ENCODE measurements around the gene GNGT2. TPM values are rescaled to one million over a fixed set of nuclear protein-coding genes. Genes with fewer than 3 reads are reported as not detected.

GNGT2 gene
- total and polyA plus RNA-seq, 2 experiments from 2014 or later: 0.42 to 1.5 TPM

GRCh38 chr17:49156256-49156655 lies 54.1 kb downstream of the GNGT2 start:
- ATAC-seq: no peak
- Mint-ChIP-seq H3K36me3 (ENCODE audit: low read depth) (no peaks in the 10 kb centered on the region), H3K27ac (no peak overlapping the region), H3K4me1 (no peaks in the 10 kb centered on the region), H3K27me3 (ENCODE audit: insufficient read depth, low read depth, poor library complexity) (peaks cover 13% of the 10 kb centered on the region), H3K9me3 (no peaks in the 10 kb centered on the region; the same call in 2 of the 3 replicates), H3K4me3 (no peak overlapping the region)
- Histone ChIP-seq H3K27me3 (ENCODE audit: insufficient read depth) (no peaks in the 10 kb centered on the region), H2AFZ (no peak overlapping the region), H3K4me1 (ENCODE audit: insufficient read depth) (no peaks in the 10 kb centered on the region), H3F3A (replicated peaks; ENCODE audit: low read depth) (no peaks in the 10 kb centered on the region), H4K20me1 (replicated peaks; ENCODE audit: insufficient read depth) (no peaks in the 10 kb centered on the region), H3K4me3 (no peak overlapping the region), H3K36me3 (ENCODE audit: insufficient read depth) (no peaks in the 10 kb centered on the region), H3K4me2 (no peak overlapping the region), H3K27ac (ENCODE audit: low read depth) (no peak overlapping the region), H3K9me2 (ENCODE audit: insufficient read depth) (no peaks in the 10 kb centered on the region), H3K79me2 (replicated peaks; ENCODE audit: insufficient read depth) (no peaks in the 10 kb centered on the region)
- TF ChIP-seq ZNF462 (CRISPR knock-in tag; IDR thresholded peaks at IDR 0.05): no peak
- TF ChIP-seq POLR2AphosphoS5 (IDR thresholded peaks at IDR 0.05; ENCODE audit: low read depth): no peak
- TF ChIP-seq NANOG (IDR thresholded peaks at IDR 0.05; ENCODE audit: borderline replicate concordance): no peak
- TF ChIP-seq CTCF (conservative IDR thresholded peaks at IDR 0.05; ENCODE audit: low read depth in 2 of 2): no peak
- TF ChIP-seq EZH2 (IDR thresholded peaks at IDR 0.05; ENCODE audit: low read depth, unreplicated experiment): no peak
- TF ChIP-seq ETS1 (IDR thresholded peaks at IDR 0.05): no peak
- TF ChIP-seq STAT1 (IDR thresholded peaks at IDR 0.05; ENCODE audit: unreplicated experiment): no peak
- no peak for TF ChIP-seq ZNF114 (CRISPR knock-in tag; IDR thresholded peaks at IDR 0.05)
- no peak for TF ChIP-seq CREB1 (CRISPR knock-in tag; IDR thresholded peaks at IDR 0.05; ENCODE audit: low read depth)
- TF ChIP-seq REST (IDR thresholded peaks at IDR 0.05; ENCODE audit: unreplicated experiment): no peak
- DNase-seq (ENCODE audit: low spot score): no peak

All from GM23338 (cell line).